ENCODE results near the gene DAB2IP.

The DAB2IP gene

DNA sequence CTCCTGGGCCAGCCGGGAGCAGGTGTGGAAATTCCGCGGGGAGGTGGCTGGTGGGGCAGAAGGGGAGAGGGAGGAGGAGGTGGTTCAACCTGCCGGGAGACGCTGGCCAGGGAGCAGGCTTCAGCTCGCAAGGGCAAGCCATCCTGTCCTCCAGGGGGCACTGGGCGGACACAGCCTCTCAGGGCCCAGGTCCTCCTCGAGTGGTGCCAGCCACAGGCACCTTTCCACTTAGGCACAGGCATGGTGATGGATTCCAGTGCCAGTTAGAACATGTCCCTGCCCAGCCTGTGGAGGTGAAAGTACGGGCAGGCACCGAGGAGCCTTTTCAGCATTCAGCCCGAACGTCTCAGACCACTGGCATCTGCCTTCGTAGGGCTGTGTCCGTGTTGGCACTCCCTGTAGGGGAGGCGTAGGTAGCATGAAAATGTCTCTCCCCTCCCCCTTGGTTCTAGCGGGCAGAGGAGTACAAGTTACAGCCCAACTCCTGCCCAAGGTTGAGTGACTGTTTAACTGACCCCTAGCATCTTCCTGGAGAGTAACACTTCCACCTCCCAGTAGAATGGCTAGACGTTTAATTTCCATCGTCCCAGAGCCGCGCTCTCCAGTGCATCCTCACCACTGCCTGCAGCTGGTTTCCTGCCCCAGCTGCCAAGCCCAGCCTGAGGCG lies 48.9 kb downstream of the DAB2IP start:
- DNase-seq (ENCODE audit: extremely low read depth in 1 of 2, low read depth in 1 of 2), result no peak

- no peak for DNase-seq (ENCODE audit: extremely low read depth in 1 of 2, low read depth in 1 of 2)
Measured at GRCh38 chr9:121700832-121701419, 49.5 kb downstream of the DAB2IP start.

DNA sequence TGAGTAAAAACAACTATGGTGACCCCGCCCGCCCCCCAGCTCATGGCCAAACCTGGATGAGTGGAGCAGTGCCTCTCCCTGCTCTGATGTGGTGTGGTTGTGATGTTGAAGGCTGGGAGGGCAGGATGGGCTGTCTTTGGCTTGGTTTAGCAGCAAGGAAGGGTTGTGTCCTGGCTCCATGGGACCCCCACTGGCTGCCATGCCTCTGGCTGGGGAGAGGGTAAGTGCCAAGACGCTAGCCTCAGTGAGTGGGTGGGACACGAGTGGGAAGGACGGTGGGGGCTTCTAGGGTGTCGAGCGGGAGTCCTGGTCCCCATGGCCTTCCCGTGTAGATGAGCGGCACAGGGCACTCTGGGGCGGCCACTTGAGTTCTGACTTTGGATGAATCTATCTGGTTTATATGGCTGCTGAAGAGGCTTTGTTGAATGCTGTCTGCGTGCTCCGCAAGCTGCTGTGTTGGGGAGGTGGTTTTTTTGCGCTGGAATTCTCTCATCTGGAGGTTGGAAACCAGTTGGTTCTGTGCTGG lies 50.4 kb downstream of the DAB2IP start:
- no peak for DNase-seq (ENCODE audit: extremely low read depth in 1 of 2, low read depth in 1 of 2)

DNA sequence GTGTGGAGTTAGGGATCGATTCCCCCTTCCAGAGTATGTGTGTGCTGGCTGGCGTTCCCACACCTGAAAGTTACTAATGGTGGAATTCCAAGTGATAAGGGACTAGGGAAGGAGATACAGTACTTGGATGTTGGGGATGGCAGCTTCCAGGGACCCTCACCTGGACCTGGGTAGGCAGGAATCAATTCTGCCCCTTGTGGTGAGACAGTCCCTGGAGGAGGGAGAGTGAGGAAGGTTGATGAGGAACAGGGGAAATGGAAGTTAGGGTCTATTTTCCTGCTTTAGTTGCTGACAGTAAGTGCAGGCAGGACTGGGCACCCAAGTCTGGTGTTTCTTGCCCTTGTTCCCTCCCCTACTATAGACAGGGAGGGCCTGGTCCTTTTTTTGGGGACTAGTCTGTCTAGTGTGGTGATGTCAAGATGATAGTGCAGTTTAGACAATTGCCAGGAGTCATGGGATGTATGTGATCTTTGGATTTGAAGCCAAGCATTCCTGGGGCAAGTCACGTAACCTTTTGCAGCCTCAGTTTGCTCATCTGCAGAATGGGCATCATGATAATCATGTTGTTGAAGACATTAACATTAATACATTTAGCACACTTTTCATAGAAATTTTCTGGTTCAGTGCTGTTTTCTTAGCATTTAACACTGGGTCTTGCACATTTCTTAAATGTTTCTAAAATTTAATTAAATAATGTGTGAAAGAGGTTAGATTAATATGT lies 51.7 kb downstream of the DAB2IP start:
- DNase-seq (ENCODE audit: extremely low read depth in 1 of 2, low read depth in 1 of 2), result no peak

DNA sequence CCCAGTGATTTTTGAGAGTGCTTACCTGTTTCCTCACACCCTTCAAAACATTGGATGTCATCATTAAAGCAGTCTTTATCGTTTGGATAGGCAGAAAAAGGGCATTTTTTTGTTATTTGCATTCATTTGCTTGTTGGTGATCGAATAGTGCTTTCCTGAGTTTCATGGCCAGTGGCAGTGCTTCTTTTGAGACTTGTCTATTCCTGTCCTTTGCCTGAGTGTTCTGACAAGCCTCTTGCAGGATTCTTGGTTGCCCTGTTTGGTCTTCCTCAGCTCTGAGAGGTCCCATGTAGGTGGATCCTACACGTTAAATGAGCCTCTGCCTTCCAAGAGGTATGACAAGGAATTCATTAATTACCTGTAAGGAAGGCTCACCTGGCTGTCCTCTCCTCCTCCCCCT lies 52.8 kb downstream of the DAB2IP start:
- no peak for DNase-seq (ENCODE audit: extremely low read depth in 1 of 2, low read depth in 1 of 2)

DNA sequence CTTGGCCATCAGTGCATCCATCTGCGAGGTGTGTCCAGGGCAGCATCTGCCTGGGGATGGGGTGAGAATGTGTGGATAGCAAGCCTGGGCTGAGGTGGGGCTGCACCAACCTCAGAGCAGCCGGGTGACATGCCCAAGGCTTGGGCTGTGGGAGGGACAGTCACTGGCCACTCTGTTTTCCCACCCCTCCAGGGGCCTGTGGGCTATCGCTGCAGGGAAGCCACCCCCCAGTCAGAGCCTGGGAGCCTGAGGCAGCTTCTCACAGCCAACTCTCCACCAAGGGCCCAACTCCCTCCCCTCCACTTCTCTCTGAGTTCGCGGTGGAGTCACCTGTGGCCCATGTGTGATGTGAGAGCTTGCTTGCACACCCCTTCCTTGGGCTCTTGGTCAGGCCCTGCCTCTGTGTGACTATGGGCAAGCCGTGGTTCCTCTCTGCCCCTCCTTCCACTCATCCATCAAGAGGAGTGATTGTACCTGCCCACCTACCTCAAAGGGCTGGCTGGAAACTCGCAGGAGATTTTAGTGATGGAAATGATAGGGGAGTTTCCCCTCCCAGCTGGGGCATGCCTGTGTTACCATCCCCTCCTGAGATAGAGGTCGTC lies 54.8 kb downstream of the DAB2IP start:
- DNase-seq (ENCODE audit: extremely low read depth in 1 of 2, low read depth in 1 of 2), result no peak

DNA sequence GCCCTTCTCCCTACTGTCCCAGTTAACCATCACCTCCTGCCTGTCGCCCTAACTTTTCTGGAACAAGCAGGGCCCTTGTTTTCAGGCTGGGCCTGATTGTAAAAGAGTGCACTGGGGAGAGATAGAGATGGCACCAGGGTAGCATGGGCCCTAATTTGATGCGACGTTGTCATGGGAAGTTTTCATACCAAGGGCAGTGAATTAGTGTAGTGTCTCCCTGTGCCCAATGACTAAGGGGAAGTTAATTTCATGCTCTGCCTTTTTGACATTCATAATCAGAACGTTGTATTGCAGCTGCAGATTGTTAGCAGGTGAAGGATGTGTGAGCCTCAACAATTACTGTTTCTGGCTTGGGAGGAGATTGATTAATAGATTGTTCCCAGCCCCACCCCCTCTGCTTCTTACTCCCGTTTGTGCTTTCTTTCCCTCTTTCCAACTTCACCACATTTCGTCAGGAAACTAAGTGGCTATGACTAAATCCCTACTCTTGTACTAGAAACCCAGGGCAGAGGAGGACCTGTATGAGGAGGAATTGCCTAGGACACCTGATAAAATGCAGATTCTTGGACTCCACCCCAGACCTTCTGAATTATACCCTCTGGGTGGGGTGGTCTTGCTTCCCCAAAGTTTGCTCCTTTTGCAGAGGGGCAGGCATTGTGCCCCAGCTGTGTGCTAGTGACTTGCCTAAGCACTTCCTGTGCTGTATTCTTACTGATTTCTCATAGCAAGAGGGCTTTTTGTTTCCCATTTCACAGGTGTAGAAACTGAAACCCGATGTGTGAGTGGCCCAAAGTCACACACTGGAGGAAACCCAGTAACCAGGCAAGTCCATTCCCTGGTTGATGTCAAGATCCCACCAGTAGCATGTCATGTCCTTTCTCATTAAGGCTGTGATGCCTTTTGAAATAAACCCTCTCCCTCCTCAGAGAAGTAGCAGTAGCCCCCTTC lies 56.3 kb downstream of the DAB2IP start:
- no peak for DNase-seq (ENCODE audit: extremely low read depth in 1 of 2, low read depth in 1 of 2)

- no peak for DNase-seq (ENCODE audit: extremely low read depth in 1 of 2, low read depth in 1 of 2)
Measured at GRCh38 chr9:121708768-121709488, 57.5 kb downstream of the DAB2IP start.

DNA sequence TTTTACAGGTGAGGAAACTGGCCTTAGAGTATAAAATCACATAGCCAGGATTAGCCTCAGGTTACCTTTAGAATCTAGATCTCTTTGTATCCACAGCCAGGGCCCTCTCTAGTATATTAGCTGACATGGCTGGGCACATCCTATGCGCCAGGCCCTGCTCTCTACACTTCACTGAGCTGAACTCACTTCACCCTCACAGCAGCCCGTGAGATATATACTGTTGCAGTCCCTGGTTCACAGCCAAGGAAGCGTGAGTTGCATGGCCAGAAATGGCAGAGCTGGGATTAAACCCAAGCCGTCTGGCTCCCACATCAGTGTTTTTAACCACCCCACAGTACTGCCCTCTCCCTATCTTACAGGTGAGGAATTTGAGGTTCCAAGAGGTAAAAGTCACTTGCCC lies 58.4 kb downstream of the DAB2IP start:
- no peak for DNase-seq (ENCODE audit: extremely low read depth in 1 of 2, low read depth in 1 of 2)

DNA sequence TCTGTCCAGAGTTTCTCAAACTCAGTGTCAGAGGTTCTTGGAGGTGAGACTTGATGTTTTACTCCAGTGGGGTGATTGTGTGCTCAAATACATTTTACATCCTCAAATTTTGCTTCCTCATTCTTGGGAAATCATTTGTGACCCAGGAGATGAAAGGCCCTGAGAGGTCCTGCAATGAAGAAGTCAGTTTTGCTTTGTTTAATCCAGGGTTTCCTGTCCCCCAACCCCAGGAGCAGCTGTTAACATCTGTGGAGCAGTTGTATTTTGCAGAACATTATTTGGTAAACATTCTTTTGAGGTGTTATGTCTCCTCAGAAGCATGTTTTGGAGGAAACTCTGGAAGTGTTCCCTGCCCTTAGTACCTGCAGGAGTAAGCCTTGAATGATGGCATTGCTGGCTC lies 59.8 kb downstream of the DAB2IP start:
- DNase-seq (ENCODE audit: extremely low read depth in 1 of 2, low read depth in 1 of 2), result no peak

DNA sequence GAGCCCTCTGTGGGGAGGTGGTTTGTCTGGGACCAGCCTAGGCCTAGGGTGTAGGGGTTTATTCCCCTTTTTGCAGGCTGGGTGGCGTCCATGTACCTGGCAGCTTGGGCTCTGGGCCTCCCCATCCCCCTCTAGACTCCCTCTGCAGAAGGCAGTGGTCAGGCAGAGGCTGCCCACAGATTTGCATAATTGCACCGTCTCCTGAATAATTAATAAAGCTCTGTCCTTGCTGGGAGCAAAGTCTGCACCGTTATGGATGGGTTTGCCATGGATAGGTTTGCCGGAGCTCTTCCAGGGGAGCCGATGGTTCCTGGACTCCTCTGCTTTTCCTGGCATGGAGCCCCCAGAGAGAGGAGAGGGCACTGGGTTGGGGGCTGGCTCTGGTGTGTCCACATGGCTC lies 60.4 kb downstream of the DAB2IP start:
- no peak for DNase-seq (ENCODE audit: extremely low read depth in 1 of 2, low read depth in 1 of 2)

GRCh38 chr9:121713400-121714070 lies 62.1 kb downstream of the DAB2IP start:
- no peak for DNase-seq (ENCODE audit: extremely low read depth in 1 of 2, low read depth in 1 of 2)

- no peak for DNase-seq (ENCODE audit: extremely low read depth in 1 of 2, low read depth in 1 of 2)
Measured at GRCh38 chr9:121714075-121714705, 62.8 kb downstream of the DAB2IP start.

DNA sequence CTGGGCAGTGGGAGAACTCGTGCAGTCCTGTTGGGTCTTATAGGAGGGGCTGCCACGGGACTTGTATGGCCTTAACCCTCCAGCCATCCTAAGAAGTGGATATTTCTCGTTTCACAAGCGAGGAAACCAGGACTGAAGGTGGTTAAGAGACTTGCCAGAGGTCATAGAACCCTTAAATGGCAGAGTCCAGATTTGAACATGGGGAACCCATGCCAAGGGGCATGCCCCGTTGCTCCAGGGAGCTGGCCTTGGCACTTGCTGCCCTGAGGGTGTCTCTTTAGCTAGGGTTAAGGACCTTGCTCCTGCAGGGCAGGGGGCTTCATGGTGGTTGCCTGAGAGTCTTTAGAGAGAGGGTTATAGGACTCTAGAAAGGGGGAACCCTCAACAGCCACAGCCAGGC lies 63.4 kb downstream of the DAB2IP start:
- DNase-seq (ENCODE audit: extremely low read depth in 1 of 2, low read depth in 1 of 2), result no peak

GRCh38 chr9:121717141-121717991 lies 65.9 kb downstream of the DAB2IP start:
- no peak for DNase-seq (ENCODE audit: extremely low read depth in 1 of 2, low read depth in 1 of 2)

GRCh38 chr9:121718084-121718483 lies 66.7 kb downstream of the DAB2IP start:
- DNase-seq (ENCODE audit: extremely low read depth in 1 of 2, low read depth in 1 of 2), result no peak

DNA sequence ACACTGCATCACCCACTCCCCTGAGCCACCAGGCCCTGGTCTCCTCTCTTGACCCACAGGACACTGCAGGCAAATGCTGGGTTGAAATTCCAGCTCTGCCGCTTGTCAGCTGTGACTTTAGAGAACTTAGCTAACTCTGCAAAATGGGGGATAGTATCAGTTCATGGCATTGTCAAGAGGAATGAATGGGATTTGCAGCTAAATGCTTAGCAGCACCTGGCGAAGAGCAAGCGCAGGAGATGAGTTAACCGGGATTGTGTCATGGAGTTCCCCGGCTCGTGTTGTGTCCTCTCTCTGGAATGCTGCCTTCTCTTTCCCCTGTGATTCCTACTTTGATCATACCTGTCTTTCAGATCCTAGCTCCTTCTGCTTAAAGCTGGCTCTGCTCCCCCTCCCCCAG lies 67.1 kb downstream of the DAB2IP start:
- no peak for DNase-seq (ENCODE audit: extremely low read depth in 1 of 2, low read depth in 1 of 2)
